Thyroid gland (tissue), 4 donors: Measurements from ENCODE around the gene KIAA1586.
"Not testable (repeated sequence)": the region's sequence is repeated elsewhere in the genome, so short reads cannot be mapped to it uniquely, and the experiment has no call there.

Experiments used
- POLR2A ChIP-seq, 2 donors: fragments of 450-650 bp; IDR thresholded peaks; one replicate each; pipeline ENCODE4 v1.6.1; 2017; ENCODE audit warnings: antibody characterized with exemption in 2 of 2, mild to moderate bottlenecking in 2 of 2, moderate library complexity in 1 of 2
- TF ChIP-seq, protein P1 (sequence below), 6 experiments: fragments of 200-600 bp in 3 of 6; fragments of 450-650 bp in 3 of 6; sonication (generic) in 3 of 6; IDR thresholded peaks; one replicate each; pipeline ENCODE4 v1.5.1; 2016 to 2019; ENCODE audit warnings: antibody characterized with exemption in 6 of 6, mild to moderate bottlenecking in 2 of 6, inconsistent platforms in 1 of 6, moderate library complexity in 1 of 6

DNA sequence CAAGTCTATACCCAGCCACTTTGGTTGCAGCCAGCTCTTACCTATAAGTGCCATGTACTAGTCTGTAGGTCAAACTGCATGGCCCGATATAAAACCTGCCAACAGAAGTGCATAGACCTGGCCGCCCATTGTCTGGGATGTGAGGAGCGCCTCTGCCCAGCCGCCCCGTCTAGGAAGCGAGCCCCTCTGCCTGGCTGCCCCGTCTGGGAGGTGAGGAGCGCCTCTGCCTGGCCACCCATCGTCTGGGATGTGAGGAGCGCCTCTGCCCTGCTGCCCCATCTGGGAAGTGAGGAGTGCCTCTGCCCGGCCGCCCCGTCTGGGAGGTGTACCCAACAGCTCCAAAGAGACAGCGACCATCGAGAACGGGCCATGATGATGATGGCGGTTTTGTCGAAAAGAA is 46.7 kb upstream of the KIAA1586 start:
- TF ChIP-seq, protein P1, sequence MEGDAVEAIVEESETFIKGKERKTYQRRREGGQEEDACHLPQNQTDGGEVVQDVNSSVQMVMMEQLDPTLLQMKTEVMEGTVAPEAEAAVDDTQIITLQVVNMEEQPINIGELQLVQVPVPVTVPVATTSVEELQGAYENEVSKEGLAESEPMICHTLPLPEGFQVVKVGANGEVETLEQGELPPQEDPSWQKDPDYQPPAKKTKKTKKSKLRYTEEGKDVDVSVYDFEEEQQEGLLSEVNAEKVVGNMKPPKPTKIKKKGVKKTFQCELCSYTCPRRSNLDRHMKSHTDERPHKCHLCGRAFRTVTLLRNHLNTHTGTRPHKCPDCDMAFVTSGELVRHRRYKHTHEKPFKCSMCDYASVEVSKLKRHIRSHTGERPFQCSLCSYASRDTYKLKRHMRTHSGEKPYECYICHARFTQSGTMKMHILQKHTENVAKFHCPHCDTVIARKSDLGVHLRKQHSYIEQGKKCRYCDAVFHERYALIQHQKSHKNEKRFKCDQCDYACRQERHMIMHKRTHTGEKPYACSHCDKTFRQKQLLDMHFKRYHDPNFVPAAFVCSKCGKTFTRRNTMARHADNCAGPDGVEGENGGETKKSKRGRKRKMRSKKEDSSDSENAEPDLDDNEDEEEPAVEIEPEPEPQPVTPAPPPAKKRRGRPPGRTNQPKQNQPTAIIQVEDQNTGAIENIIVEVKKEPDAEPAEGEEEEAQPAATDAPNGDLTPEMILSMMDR (IDR thresholded peaks at IDR 0.05): not testable (repeated sequence)
- TF ChIP-seq POLR2A (IDR thresholded peaks at IDR 0.05): not testable (repeated sequence)
